ENCODE results near the gene APLP2. TPM values are rescaled to one million over a fixed set of nuclear protein-coding genes. Genes with fewer than 3 reads are reported as not detected.

Gene APLP2
- total and polyA plus RNA-seq, 12 donors = 115 to 414 (median 299) TPM

GRCh38 chr11:130114726-130115125 lies 45.0 kb downstream of the APLP2 start:
- WGBS, 2 donors = 92 to 95% methylated on average over 4 of the region's 4 CpGs
- Histone ChIP-seq H3K27ac (no peak overlapping the region), H3K36me3 (peaks cover 0 to 60% (median 16%) of the 10 kb centered on the region in 9 donors), H3K4me1 (peaks cover 0 to 35% (median 18%) of the 10 kb centered on the region in 9 donors), H3K4me3 (no peak overlapping the region), H3K27me3 (no peaks in the 10 kb centered on the region), H3K9me3 (no peaks in the 10 kb centered on the region)
- intact Hi-C loops (cut with DNase I) = loop anchor here in 2 of 10 donors (5.0 kb wide), 1 partner anchor 37 kb away; no protein-coding TSS in a partner anchor
- ATAC-seq = no peak
- TF ChIP-seq, protein P1, sequence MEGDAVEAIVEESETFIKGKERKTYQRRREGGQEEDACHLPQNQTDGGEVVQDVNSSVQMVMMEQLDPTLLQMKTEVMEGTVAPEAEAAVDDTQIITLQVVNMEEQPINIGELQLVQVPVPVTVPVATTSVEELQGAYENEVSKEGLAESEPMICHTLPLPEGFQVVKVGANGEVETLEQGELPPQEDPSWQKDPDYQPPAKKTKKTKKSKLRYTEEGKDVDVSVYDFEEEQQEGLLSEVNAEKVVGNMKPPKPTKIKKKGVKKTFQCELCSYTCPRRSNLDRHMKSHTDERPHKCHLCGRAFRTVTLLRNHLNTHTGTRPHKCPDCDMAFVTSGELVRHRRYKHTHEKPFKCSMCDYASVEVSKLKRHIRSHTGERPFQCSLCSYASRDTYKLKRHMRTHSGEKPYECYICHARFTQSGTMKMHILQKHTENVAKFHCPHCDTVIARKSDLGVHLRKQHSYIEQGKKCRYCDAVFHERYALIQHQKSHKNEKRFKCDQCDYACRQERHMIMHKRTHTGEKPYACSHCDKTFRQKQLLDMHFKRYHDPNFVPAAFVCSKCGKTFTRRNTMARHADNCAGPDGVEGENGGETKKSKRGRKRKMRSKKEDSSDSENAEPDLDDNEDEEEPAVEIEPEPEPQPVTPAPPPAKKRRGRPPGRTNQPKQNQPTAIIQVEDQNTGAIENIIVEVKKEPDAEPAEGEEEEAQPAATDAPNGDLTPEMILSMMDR (IDR thresholded peaks at IDR 0.05) = no peak
- no peak for DNase-seq

DNA sequence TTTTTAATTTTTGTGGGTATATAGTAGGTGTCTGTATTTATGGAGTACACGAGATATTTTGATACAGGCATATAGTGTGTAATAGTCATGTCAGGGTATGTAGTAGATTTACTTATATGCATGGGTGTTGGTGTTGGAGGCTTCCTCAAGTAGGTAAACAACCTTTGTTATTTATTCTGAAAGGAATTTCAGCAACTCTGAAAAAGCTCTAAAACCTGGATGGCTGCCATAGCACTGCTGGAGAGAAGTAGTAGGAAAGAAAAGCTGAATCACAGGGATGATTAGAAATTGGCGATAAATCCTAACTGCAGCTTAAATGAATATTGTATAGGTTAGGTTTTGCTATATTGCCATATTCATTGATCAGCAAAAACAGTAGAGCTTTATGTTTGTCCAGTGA lies 45.5 kb downstream of the APLP2 start:
- Histone ChIP-seq H3K4me1 (peaks cover 0 to 37% (median 23%) of the 10 kb centered on the region in 9 donors), H3K4me3 (no peak overlapping the region), H3K27ac (no peak overlapping the region), H3K27me3 (no peaks in the 10 kb centered on the region), H3K9me3 (no peaks in the 10 kb centered on the region), H3K36me3 (peaks cover 0 to 55% (median 11%) of the 10 kb centered on the region in 9 donors)
- intact Hi-C loops (cut with DNase I) = loop anchor here in 2 of 10 donors (5.0 kb wide), 1 partner anchor 38 kb away; no protein-coding TSS in a partner anchor
- WGBS, 2 donors = 65 to 70% methylated on average over 2 of the region's 2 CpGs
- ATAC-seq = no peak
- TF ChIP-seq, protein P1 (IDR thresholded peaks at IDR 0.05) = no peak
- DNase-seq = no peak

GRCh38 chr11:130118165-130118564 lies 48.5 kb downstream of the APLP2 start:
- Histone ChIP-seq H3K4me3 (no peak overlapping the region), H3K4me1 (peaks cover 0 to 65% (median 45%) of the 10 kb centered on the region in 9 donors), H3K36me3 (peaks cover 0 to 48% (median 8%) of the 10 kb centered on the region in 9 donors), H3K27ac (no peak overlapping the region), H3K9me3 (no peaks in the 10 kb centered on the region), H3K27me3 (no peaks in the 10 kb centered on the region)
- DNase-seq = no peak
- TF ChIP-seq, protein P1 (IDR thresholded peaks at IDR 0.05) = no peak
- 72 to 77% methylated on average over 2 of the region's 2 CpGs for WGBS, 2 donors
- no peak for ATAC-seq
- intact Hi-C loops (cut with DNase I) = loop anchor here in 2 of 10 donors (5.0 kb wide), 1 partner anchor 41 kb away; no protein-coding TSS in a partner anchor

GRCh38 chr11:130118636-130119387 lies 49.1 kb downstream of the APLP2 start:
- peaks cover 0 to 48% (median 14%) of the 10 kb centered on the region in 9 donors for H3K36me3 ChIP-seq
- ATAC-seq (no peak), DNase-seq (no peak)
- 91 to 94% methylated on average over 9 of the region's 9 CpGs for WGBS, 2 donors
- H3K9me3 ChIP-seq = no peaks in the 10 kb centered on the region
- peaks cover 0 to 72% (median 48%) of the 10 kb centered on the region in 9 donors for H3K4me1 ChIP-seq
- H3K27me3 ChIP-seq = no peaks in the 10 kb centered on the region
- H3K4me3 ChIP-seq = no peak overlapping the region
- intact Hi-C loops (cut with DNase I) = loop anchor here in 2 of 10 donors (5.0 kb wide), 1 partner anchor 42 kb away; no protein-coding TSS in a partner anchor
- TF ChIP-seq, protein P1 (IDR thresholded peaks at IDR 0.05) = no peak
- H3K27ac ChIP-seq = no peak overlapping the region

Data from heart right ventricle (tissue), 16 donors.